A673 (cell line): Measurements from ENCODE around the gene SH3BP2. TPM values are rescaled to one million over a fixed set of nuclear protein-coding genes. Genes with fewer than 3 reads are reported as not detected.

Source experiments
- BruUV-seq: library from RNA; stranded (reverse); fragments of 400-500 nt; replicated peaks from 2 replicates; lab custom pipeline; 2021; lab: Mats Ljungman, UMichigan
- CTCF ChIA-PET: fragments of 300-600 bp; sonication (Branson Sonifier 250); formaldehyde crosslinking; loops from one replicate; lab custom pipeline; 2022; ENCODE audit warnings: antibody characterized with exemption; lab: Charles Lee
- POLR2A ChIA-PET: fragments of 300-600 bp; sonication (Branson Sonifier 250); formaldehyde crosslinking; loops from one replicate; lab custom pipeline; 2022; ENCODE audit warnings: antibody characterized with exemption; ENCODE audit not compliant: low non-redundant PET; lab: Charles Lee
- DNase-seq: peaks from one replicate; pipeline ENCODE4 v3.0.0-alpha.2; 2015; ENCODE audit warnings: low spot score
- H3K27ac ChIP-seq: fragments of 200-600 bp; sonication (generic); 2 replicates; pipeline ENCODE4 v1.5.1; 2016; ENCODE audit warnings: mixed run types, low read depth, mild to moderate bottlenecking, mixed read lengths, antibody characterized with exemption, low read length; ENCODE audit not compliant: poor library complexity, severe bottlenecking
- H3K27me3 ChIP-seq: fragments of 200-600 bp; sonication (generic); replicated peaks from 2 replicates; pipeline ENCODE4 v1.6.1; 2017; ENCODE audit warnings: mixed run types, low read depth, mild to moderate bottlenecking, mixed read lengths, antibody characterized with exemption, low read length; ENCODE audit not compliant: insufficient read depth, poor library complexity
- H3K36me3 ChIP-seq: fragments of 200-600 bp; sonication (generic); 2 replicates; pipeline ENCODE4 v1.6.1; 2016; ENCODE audit warnings: mixed run types, mild to moderate bottlenecking, mixed read lengths, antibody characterized with exemption, low read length; ENCODE audit not compliant: insufficient read depth, poor library complexity, severe bottlenecking
- H3K4me1 ChIP-seq: fragments of 200-600 bp; sonication (generic); 2 replicates; pipeline ENCODE4 v1.6.1; 2017; ENCODE audit warnings: mixed run types, mild to moderate bottlenecking, mixed read lengths, antibody characterized with exemption, low read length; ENCODE audit not compliant: insufficient read depth, poor library complexity, severe bottlenecking
- H3K4me3 ChIP-seq: fragments of 200-600 bp; sonication (generic); 2 replicates; pipeline ENCODE4 v1.5.1; 2016; ENCODE audit warnings: low read depth, mixed run types, mild to moderate bottlenecking, mixed read lengths, low read length; ENCODE audit not compliant: poor library complexity, severe bottlenecking
- H3K9me3 ChIP-seq: fragments of 200-600 bp; sonication (generic); 2 replicates; pipeline ENCODE4 v1.6.1; 2016; ENCODE audit warnings: mixed run types, low read depth, mild to moderate bottlenecking, mixed read lengths, antibody characterized with exemption, low read length; ENCODE audit not compliant: poor library complexity, severe bottlenecking
- EZH2 ChIP-seq: fragments of 200-600 bp; sonication (generic); IDR thresholded peaks from 2 replicates; pipeline ENCODE4 v1.6.1; 2017; ENCODE audit warnings: borderline replicate concordance, low read depth, mild to moderate bottlenecking, mixed read lengths, antibody characterized with exemption, low read length; ENCODE audit not compliant: poor library complexity, severe bottlenecking
- intact Hi-C: fragments of 100-400 bp; cut with micrococcal nuclease; formaldehyde crosslinking; loops from one replicate; pipeline ENCODE4 v1.10.0; 2022; ENCODE audit not compliant: unreplicated experiment
- total RNA-seq: library from RNA; stranded (reverse); gene quantifications from 2 replicates; pipeline ENCODE4 v1.2.3, GENCODE V29; 2021
- TF ChIP-seq, protein P1 (sequence below): fragments of 300-800, 200-600 bp; sonication (generic); conservative IDR thresholded peaks from 2 replicates; pipeline ENCODE4 v1.5.1; 2017; ENCODE audit warnings: low read depth, mild to moderate bottlenecking, antibody characterized with exemption, low read length, moderate library complexity, mixed read lengths

SH3BP2 gene
- total RNA-seq, 1 experiment from 2014 or later: 34.4 TPM

DNA sequence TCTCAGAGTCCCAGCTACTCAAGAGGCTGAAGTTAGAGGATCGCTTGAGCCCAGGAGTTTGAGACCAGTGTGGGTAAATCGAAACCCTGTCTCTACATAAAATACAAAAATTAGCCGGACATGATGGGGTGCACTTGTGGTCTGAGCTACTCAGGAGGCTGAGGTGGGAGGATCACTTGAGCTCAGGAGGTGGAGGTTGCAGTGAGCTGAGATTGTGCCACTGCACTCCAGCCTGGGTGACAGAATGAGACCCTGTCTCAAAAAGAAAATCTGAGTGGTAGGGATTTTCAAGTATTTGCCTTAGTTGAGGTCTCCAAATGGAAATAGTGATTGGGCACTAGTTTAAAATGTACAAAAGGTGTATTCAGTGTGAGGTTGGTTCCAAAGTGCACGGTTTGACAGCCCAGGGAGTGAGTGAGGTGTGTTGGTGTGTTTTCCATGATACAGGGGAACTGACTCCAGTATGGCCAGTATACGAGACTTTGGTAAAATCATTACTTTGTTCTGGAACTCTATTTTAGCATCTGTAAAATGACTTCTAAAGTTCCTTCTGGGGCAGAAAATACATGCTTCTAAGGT, 64.6 kb downstream of the SH3BP2 start:
- no peak overlapping the region for H3K27ac ChIP-seq
- no peaks in the 10 kb centered on the region for H3K27me3 ChIP-seq
- H3K36me3 ChIP-seq: peaks cover 19% of the 10 kb centered on the region
- H3K4me1 ChIP-seq: peaks cover 41% of the 10 kb centered on the region
- intact Hi-C loops: no loop called here
- H3K9me3 ChIP-seq: peaks cover 4% of the 10 kb centered on the region
- no peak for DNase-seq
- no peak for TF ChIP-seq EZH2
- TF ChIP-seq, protein P1, sequence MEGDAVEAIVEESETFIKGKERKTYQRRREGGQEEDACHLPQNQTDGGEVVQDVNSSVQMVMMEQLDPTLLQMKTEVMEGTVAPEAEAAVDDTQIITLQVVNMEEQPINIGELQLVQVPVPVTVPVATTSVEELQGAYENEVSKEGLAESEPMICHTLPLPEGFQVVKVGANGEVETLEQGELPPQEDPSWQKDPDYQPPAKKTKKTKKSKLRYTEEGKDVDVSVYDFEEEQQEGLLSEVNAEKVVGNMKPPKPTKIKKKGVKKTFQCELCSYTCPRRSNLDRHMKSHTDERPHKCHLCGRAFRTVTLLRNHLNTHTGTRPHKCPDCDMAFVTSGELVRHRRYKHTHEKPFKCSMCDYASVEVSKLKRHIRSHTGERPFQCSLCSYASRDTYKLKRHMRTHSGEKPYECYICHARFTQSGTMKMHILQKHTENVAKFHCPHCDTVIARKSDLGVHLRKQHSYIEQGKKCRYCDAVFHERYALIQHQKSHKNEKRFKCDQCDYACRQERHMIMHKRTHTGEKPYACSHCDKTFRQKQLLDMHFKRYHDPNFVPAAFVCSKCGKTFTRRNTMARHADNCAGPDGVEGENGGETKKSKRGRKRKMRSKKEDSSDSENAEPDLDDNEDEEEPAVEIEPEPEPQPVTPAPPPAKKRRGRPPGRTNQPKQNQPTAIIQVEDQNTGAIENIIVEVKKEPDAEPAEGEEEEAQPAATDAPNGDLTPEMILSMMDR: no peak
- H3K4me3 ChIP-seq: no peak overlapping the region
- POLR2A ChIA-PET: no interaction called here
- no TSS peak for BruUV-seq
- CTCF ChIA-PET: no interaction called here

DNA sequence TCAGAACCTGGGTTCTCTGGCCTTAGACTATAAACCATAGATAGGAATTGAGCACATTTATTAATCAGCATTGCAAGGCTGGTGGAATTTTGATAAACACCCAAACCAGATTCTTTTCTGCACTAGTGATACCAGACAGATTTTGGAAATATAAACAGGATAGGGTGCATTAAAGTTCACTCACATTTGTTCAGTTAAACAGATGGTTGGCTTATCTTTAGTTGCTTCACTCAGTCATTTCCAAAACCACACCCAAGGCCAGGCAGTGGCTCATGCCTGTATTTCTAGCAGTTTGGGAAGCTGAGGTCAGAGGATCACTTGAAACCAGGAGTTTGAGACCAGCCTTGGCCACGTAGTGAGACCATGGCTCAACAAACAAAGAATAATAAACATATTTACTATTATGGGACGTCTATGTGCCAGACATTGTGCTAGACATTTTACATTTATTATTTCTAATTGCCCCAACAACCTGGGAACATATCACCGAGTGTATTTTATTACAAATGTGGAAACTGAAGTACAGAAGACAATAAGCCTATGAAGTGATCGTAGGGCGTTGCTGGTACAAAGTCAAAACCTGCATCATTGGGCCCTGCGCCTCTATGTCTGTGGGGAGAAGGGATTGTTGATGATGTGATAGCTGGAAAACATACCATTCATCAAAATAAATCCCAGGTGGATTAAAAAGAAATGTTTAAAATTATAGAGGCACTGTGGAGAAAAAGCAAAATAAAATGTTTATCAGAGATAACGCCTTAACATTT, 65.7 kb downstream of the SH3BP2 start:
- no peak for DNase-seq
- no TSS peak for BruUV-seq
- Histone ChIP-seq H3K9me3 (peaks cover 4% of the 10 kb centered on the region), H3K4me3 (no peak overlapping the region), H3K27me3 (no peaks in the 10 kb centered on the region), H3K36me3 (peaks cover 11% of the 10 kb centered on the region), H3K4me1 (peaks cover 52% of the 10 kb centered on the region), H3K27ac (no peak overlapping the region)
- intact Hi-C loops: no loop called here
- TF ChIP-seq, protein P1: no peak
- no peak for TF ChIP-seq EZH2
- POLR2A ChIA-PET: no interaction called here
- CTCF ChIA-PET: no interaction called here

DNA sequence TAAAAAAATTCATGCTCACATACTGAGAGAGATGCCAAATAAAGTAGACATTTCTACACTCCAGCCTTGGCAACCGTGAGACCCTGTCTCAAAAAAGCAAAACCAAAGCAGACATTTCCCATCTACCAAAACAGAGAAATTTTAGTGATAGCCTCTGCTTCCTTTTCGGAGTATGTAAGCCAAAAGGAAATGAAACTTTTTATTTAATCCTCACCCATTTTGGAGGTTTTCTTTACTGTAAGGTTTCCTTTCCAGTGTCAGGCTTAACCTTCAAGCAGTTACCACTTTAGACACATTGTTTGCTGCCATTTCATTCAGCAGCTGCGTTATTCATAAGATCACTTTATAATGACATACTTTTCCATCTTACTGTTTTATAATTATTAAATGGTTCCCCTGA, 66.6 kb downstream of the SH3BP2 start:
- CTCF ChIA-PET: no interaction called here

More for the DNA sequence above, 66.6 kb downstream of the SH3BP2 start:
- peaks cover 8% of the 10 kb centered on the region for H3K36me3 ChIP-seq
- no peak for TF ChIP-seq EZH2
- TF ChIP-seq, protein P1: no peak
- intact Hi-C loops: no loop called here
- no peak overlapping the region for H3K27ac ChIP-seq
- H3K4me3 ChIP-seq: no peak overlapping the region
- H3K27me3 ChIP-seq: no peaks in the 10 kb centered on the region
- peaks cover 4% of the 10 kb centered on the region for H3K9me3 ChIP-seq
- peaks cover 56% of the 10 kb centered on the region for H3K4me1 ChIP-seq
- no peak for DNase-seq
- no TSS peak for BruUV-seq
- POLR2A ChIA-PET: no interaction called here
